Gastroesophageal sphincter (tissue), 2 donors: ENCODE data around the gene FHIT.

Source experiments
- EP300 ChIP-seq: sonication (generic); formaldehyde crosslinking; IDR thresholded peaks from one replicate; pipeline ENCODE4 v1.6.1; 2017; ENCODE audit warnings: antibody characterized with exemption, mild to moderate bottlenecking
- POLR2AphosphoS5 ChIP-seq: sonication (generic); formaldehyde crosslinking; IDR thresholded peaks from one replicate; pipeline ENCODE4 v1.6.1; 2017; ENCODE audit warnings: antibody characterized with exemption

GRCh38 chr3:59953104-59953503, 1298.1 kb downstream of the FHIT start:
- no peak for TF ChIP-seq POLR2AphosphoS5
- no peak for TF ChIP-seq EP300
